SHP77 (cell line): Measurements from ENCODE around the gene ASRGL1.

Experiments
- DNase-seq, 2 experiments: peaks; one replicate each; lab custom pipeline; 2025; lab: John Stamatoyannopoulos, UW

The ASRGL1 gene

DNA sequence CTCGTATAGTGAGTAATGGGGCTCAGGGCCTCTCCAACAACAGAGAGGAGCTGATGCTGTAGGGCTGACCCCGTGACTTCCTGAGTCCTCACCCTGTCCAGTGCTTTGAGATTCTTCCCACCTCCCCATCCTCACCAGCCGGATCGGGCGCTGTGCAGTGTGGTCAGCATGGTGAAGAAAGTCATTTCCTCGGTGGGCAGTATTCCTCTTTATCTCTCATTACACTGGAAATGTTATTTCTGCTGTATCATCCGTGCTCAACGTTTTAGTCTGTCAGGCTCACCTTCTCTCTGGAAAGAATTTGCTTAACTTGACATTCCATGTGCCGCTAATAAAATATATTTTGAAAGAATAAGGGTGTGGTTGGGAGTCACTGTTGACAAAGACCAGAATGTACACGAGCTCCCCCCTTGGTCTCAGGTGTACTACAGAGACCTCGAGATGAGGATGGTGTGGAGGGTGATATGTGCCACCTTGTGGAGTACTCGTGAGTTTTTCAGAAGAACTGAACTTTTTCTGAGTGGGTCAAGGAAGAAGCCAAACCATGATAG lies 55.9 kb downstream of the ASRGL1 start:
- DNase-seq = no peak

DNA sequence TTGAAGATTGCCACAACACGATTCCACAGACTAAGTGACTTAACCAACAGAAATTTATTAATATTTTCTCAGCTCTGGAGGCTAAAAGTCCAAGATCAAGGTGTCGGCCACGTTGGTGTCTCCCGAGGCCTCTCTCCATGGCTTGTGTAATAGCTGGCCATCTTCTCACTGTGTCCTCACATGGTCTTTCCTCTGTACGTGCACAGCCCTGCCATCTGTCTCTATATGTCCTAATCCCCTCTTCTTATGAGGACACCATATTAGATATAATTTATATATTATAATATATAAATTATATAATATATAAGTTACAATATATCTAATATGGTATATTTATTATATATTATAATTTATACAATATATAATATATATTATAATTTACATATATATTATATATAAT lies 56.5 kb downstream of the ASRGL1 start:
- DNase-seq = no peak

DNA sequence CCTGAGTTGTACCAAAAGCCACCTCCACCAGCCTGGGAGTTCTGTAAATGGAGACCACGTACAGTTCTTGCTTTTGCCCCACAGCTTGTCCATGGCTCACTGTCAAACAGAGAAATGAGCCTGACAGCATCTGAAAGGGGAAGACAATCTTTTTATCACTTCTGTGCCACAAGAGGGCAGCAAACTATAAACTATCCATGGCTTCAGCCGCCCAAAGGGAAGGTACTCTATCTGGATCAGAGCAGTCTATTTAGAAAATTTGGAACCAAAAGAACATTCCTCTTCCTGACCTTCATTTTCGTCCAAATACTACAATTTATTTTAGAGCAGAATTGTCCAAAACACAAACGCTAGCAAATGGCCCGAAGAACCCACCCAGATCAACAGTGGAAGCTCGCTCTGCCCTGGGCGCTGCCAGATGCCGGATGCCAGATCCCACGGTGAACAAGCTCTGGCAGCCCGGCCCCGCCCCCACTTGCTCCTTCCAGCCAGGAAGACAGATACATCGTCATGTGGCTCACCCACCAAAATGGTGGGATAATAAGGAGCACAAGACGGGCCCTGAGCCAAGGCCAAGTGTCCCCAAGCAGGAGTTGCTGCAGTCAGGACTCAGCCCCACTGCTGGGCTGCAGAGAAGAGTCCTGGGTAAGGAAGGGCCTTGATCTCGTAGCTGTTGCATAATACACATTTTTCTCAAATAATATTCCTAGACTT lies 57.7 kb downstream of the ASRGL1 start:
- DNase-seq = peak; percentile 68 to 82

DNA sequence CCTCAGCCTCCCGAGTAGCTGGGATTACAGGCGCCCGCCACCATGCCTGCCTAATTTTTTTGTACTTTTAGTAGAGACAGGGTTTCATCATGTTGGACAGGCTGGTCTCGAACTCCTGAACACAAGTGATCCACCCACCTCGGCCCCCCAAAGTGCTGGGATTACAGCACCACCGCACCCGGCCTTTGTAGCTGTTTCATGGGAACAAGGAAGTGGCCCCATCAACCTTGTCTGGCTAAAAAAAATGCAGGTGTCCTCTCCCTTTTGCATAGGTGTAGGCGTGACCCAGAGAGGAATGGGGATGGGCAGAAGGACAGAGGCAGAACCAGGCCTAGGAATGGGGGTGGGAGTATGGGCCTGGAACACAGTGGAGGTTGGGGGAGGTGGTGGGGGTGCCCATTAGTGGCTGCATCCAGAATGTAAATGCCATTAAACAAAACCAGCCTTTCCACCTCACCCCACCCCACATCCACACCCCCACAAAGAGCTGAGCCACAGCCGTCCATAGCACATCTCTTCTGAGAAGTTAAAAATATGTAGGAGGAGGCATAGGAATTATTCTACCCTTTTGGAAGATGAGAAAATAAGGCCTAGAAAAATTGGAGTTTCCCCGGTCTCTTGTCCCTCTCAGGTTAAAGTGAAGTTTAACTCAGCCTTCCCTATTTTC lies 58.8 kb downstream of the ASRGL1 start:
- no peak for DNase-seq

DNA sequence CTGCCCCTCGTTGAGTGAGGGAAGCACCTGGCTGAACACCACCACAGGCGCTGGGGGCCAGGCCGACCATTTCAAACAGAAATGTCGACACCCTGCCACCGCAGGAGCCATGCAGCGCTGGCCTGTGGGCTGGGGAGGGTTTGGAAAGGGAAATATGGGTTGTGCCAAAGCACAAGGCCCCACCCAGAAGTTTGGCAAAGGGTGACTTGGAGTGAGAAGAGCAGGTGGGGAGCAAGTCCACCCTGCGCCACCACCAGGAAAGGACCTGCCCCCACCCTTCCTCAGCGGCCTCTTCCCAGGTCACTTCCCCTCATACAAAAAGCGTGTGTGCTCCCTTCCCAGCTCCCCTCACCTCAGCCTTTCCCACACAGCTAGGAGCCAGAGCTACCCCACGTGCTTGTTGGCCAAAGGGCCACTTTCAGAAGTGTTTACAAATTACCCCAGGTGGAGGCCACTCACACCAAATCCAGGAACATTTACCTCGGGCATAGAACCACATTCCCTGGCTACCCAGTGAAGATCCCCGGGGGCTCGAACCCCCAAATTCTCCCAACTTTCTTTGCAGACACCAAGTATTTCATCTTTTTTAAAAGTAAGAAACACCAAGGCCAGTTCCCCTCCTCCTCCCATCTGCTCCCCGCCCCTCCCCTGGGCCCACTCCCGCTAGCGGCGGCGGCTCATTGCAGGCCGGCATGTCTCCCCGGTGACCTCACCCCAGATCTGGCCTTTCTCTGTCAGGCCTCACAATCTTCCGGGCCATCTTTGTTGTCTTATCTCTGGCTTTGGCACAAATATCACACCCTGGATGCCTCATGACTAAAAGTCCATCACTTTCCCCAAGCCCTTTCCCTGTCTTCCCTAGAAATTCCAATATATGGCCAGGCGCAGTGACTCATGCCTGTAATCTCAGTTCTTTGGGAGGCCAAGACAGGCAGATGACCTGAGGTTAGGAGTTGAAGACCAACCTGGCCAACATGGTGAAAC lies 61.1 kb downstream of the ASRGL1 start:
- DNase-seq = no peak

DNA sequence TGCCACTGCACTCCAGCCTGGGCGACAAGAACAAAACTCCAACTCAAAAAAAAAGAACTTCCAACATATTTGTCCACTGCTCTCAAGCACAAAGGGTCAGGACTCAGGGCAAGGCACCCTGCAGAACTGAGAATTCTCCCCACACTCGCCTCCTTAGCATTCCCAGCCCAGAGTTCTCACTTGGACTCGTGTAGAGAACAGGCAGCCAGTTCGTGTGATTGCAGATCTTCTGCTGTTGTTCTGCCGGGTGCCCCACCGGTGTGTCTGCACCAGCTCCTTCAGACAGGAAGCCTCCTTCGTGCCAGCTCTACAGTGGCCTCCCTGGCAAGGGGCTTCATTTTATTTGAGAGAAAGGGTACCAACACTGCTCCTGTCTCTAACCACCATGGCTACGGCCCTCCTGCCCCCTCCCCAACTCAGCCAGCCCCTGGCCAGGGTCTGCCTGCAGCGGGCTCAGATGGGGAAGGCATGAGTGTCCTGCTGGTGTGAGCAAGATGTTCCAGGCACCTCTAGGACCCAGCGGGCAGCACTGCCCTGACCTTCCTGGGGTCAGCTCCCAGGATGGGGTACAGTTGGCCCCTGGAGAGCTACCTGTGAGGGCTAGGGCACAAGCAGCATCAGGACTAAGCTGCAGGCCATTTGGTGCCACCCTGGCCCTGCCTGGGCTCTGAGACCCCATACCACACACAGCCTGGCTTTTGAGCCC lies 62.1 kb downstream of the ASRGL1 start:
- no peak for DNase-seq

DNA sequence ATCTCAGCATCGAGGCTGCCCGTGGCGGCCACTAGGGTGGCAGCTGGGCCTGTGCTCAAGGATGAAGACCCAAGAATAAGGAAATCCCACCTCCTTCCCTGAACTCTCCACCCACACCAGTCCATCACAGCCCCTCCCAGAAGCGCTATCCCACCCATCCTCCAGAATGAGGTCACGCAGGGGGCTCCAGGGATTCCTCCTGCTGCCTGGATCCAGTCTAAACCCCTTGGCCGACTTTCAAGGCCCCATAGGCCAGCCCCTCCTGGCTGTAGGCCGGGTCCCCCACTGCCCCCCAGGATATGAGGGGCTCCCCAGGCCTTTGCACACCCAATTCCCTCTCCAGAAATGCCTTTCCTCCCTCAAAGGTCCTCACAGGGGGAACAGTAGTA lies 62.6 kb downstream of the ASRGL1 start:
- DNase-seq = no peak

DNA sequence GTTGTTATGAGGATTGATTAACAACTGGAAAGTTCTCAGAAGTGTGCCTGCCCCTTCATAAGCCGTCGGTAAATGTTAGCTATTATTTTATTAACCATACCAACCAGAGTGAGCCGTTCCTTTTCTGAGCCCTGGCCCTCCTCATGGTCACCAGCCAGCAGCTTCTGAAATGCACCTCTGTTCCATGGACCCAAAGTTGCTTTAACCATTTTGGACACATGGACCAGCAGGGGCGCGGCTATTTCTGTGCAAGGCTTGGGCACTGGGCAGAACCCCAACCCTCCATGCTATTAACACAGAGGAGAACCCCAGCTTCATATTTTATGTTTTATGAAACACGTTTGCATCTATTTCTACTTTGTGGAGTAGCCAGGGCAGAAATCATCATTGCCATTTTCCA lies 63.0 kb downstream of the ASRGL1 start:
- no peak for DNase-seq

DNA sequence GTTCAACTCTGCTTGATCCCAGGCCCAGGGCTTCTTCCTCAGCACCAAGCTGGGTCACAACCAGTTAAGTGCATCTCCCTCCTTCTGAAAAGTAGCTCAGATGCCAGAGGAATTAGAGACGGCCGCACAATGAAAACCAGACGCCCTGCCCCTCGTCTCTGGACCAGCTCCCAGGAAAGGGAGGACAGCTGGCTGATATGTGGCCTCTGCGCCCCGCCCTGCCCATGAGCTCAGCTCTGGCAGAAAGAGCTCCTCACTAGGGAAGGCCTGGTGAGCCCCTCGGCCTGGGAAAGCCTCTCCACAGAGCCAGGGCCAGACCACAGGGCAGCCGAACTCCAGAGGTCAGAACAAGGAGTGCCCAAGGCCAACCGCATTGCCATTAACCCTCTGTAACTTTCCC lies 63.5 kb downstream of the ASRGL1 start:
- DNase-seq = no peak

DNA sequence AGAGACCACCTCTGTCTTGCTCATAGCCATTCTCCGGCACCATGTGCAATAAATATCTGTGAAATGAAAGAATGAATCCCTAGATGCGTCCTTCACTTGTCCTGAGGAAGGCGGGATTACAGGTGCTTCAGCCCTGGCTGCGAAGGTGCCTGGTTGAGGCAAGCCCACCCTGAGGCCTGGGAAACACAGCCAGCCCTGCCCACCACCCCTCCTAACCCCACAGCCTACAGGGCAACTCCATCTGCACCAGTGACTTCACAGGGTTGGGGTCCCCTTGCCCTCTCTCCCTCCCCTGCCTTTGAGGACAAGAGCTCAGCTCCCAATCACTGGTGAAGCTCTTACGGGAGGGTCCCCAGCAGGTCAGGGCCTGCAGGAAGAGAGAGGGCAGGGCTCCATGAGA lies 64.1 kb downstream of the ASRGL1 start:
- DNase-seq = no peak

DNA sequence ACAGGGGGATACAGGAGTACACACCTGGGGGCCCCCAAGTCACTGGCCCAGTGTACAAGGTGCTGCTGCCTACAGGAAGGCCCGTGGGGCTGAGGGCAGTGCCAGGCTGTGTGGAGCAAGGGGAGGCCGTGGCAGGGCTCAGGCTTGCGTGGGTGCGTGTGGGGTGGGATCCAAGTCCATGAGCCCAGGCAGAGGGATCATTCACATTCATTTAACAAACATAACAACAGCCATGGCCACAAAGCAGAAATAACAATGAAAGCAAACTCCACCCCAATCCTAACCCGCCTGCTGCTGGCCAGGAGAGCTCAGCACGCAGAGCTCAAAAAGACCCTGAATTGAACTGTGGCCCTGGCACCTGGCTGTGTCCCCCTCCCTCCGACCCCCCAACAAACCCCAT lies 64.6 kb downstream of the ASRGL1 start:
- DNase-seq = no peak

DNA sequence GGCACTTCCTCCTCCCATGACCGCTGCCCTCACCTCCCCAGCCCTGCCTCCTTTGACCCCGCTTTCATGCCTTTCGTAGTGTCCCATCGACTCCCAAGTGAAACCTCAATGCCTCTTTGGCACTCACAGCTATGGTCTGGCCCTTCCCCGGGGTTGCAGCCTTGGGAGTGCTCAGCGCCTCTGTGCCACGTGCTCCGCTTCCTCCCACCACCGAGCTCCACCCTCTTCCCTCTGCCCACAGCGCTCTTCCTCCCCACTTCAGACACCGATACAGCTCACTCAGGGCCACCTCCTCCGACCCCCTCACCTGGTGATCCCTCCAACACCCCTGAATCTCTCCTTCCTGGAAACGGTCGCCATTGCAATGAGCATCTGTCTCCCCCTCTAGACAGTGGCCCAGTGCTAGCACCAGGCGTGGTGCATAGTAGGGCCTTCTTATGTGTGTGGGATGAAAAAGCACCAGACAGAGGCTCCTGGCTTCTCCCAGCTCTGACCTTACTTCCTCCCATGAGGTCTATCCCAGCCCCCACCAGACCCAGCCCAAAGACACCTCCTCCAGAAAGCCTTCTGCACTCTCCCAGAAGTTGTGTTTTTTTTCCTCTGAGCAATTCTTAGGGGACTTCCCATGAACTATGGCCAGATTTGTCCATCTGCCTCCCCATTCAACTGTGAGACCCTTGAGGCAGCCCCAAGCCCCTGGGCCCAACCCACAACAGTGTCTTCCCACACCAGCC lies 65.1 kb downstream of the ASRGL1 start:
- no peak for DNase-seq

DNA sequence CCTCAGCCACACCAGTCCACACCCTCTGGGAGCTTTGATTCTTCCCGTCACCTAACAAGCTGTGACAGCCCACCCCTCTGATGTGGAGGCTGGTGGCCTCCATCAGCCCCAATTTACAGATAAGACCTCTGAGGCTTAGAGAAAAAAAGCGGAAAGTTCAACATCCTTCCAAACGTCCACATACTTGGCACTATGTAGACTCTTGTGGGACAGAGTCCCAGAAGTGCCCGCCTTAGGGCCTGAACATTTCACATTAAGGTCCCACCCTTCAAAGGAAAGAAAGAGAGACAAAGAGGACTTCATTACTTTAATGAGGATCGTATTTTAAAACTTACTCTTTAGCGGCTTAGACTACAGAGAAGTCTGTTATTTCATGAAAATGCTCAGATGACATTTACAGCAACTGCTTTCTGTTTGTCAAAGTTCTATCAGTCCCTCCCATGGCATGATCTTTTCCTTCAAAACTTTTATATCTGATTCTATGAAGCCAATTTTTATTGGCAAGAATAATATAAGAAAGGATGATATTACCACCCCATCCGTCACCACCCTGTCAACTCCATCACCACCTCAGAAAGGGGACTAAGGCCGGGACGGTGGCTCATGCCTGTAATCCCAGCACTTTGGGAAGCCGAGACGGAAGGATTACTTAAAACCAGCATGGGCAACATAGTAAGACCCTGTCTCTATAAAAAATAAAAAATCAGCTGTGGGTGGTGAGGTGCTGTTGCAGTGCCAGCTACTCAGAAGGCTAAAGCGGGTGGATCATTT lies 65.9 kb downstream of the ASRGL1 start:
- DNase-seq = no peak

DNA sequence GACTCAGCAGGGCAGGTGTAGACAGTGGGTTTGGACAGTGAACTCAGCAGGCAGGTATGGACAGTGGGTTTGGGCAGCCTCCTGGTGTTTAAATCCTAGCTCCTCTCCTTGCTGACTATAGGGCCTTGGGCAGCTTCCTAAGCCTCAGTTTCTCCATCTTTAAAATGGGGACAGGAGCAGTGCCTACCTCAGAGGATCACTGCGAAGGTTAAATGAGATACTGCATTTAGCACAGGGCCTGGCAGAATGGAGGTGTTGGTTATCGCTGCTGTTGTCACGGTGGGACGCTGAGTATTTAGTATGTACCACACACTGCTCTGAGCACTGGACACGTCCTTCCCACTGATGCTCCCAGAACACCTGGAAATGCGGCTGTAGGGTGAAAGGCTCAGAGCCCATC lies 67.2 kb downstream of the ASRGL1 start:
- no peak for DNase-seq

DNA sequence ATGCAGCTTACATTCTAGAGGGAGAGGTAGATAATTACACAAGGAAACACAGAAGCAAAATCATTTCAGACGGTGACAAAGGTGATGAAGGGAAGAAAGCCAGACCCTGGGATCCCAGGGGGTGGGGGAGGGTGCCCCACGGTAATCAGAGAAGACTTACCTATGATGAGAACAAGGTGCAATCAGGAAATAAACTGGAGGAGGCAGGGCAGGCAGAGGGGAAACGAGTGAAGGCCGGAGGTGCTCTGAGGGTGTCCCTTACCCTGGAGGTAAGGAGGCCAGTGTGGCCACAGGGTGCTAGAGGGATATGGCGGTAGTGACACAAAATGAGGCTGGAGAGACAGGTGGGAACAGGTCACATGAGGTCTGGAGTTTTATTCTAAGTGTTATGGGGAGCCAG lies 67.7 kb downstream of the ASRGL1 start:
- DNase-seq = no peak

DNA sequence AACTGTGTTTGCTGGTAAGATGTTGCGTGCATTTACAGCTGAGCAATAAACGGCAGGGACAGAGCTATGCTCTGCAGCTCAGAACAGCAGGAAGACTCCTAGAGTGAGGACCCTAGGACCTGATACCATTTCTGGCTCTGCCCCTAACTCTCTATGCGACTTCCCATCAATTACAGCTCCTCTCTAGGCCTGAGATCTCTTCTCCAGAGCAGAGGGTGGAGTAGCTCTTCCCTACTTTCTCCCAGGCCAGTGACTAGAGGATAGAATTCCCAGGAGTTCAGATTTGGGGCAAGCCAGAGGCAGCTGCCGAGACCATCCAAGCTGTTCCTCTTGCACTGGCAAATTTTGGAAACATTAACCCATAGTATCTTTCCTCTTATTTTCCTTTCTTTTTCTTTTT lies 68.8 kb downstream of the ASRGL1 start:
- no peak for DNase-seq

DNA sequence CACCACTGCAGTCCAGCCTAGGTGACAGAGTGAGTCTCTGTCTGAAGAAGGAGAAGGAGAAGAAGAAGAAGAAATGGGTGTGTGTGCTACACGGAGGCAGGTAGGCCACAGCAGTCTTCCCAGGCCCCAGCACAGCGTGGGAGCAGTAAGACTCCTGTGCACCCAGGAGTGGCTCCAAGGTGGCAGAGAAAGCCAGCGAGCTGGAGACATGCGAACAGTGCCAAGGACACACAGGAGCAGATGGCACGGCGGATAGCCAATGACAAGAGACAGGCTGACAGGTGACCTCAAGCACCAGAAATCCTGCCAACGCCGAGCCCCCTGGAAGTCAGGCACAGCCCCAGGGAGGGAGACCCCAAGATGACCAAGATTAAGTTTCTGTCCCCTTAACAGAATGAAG lies 72.6 kb downstream of the ASRGL1 start:
- DNase-seq = no peak

DNA sequence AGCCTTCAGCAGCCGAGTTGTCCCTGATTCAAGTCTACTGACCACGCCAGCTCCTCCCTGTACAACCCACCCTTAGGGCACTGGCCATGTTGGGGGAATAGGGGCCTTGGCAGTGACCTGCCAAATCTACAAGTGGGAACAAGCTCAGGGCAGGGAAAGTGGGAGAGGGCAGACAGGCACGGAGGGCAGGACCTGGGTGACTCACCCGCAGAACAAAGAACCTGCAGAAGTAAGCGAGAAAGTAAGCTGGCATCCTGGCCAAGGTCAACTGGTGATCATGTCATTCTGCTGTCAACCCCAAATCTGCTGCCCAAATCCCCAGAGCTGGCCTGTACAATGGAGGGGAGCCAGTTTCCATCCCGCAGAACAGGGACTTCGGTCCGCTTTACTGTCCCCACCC lies 73.7 kb downstream of the ASRGL1 start:
- no peak for DNase-seq

DNA sequence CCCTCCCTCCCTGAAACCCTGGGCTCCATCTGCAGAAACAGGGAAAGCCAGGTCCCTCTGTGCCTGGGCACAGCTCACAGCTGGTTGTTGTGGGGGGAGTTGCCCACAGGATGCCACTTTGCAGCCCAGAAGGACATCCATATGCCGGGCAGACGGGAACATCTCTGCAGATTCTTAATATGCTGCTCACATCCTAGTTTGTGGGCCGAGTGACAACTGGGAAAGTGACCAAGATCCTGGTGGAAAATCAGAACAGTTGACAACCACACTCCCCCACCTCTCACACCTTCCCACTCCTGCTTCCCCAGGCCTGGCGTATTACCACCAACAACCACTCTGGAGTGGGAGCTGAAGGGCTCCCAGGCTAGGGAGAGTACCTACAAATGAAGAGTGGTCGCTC lies 74.3 kb downstream of the ASRGL1 start:
- DNase-seq = no peak

DNA sequence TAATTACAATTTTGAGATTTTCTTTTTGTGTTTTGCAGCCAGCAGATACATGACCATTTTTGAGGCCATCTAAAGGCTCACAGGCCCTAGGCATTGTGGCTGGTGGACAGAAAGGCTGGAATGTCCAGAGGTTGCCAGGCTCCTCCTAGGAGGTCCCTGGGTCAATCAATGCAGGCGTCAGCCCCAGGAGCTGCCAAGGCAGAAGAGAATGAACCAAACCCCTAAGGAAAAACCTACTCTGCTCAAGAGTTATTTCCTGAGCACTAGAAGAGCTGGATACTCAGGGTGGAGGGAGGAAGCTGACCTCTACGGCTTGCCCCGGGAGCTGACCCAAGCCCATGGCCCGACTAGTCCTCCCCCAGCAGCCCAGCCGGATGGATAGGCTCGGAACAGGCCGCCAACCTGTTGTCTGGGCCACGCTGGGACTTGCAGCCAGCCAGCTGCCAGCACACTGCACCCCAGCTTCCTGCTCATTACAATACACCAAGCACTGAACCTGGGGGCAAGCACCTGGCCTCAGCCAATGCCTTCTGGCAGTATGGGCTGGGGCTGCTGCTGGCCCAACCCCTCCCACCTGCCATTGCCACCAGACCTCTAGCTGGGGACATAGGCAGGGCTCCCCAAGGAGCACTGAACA lies 75.9 kb downstream of the ASRGL1 start:
- DNase-seq = no peak
